HCT116 (cell line): Measurements from ENCODE around the gene NEK6. TPM values are rescaled to one million over a fixed set of nuclear protein-coding genes. Genes with fewer than 3 reads are reported as not detected.

Source experiments
- ATAC-seq: fragments of 200-7000 bp; cut with Tn5 transposase; 2 replicates; pipeline ENCODE4 v1.9.1; 2020; ENCODE audit warnings: mild to moderate bottlenecking, moderate library complexity
- BruUV-seq: library from RNA; stranded (reverse); fragments of 400-500 nt; replicated peaks from 2 replicates; lab custom pipeline; 2021; lab: Mats Ljungman, UMichigan
- CTCF ChIA-PET: fragments of 300-600 bp; sonication (Branson Sonifier 250); formaldehyde crosslinking; loops from one replicate; lab custom pipeline; 2021; ENCODE audit warnings: antibody characterized with exemption; lab: Charles Lee
- POLR2A ChIA-PET: fragments of 300-600, 350-600 bp; sonication (Branson Sonifier 250); formaldehyde crosslinking; loops from one replicate; lab custom pipeline; 2021; ENCODE audit warnings: antibody characterized with exemption; lab: Charles Lee
- RAD21 ChIA-PET, 2 experiments: fragments of 300-600 bp; sonication (Branson Sonifier 250); formaldehyde crosslinking; loops; one replicate each; lab custom pipeline; 2023; ENCODE audit warnings: low total read pairs in 2 of 2; ENCODE audit not compliant: uncharacterized antibody in 2 of 2, unreplicated experiment in 2 of 2, low non-redundant PET in 1 of 2; lab: Charles Lee
- DNase-seq: peaks from one replicate; pipeline ENCODE4 v3.0.0-alpha.2; 2010; ENCODE audit warnings: low read depth, low spot score
- H2AFZ ChIP-seq: fragments of 200-600 bp; shearing (Covaris generic), sonication (generic); 2 replicates; pipeline ENCODE4 v1.6.1; 2017; ENCODE audit warnings: low read depth, mixed run types, mixed read lengths, antibody characterized with exemption, low read length; ENCODE audit not compliant: poor library complexity, severe bottlenecking
- H3K27ac ChIP-seq: 2 replicates; pipeline ENCODE4 v1.5.1; 2012; ENCODE audit warnings: low read depth, low read length
- H3K27me3 ChIP-seq: fragments of 200-600 bp; sonication (generic); 2 replicates; pipeline ENCODE4 v1.6.1; 2016; ENCODE audit warnings: mixed run types, low read length, mixed read lengths; ENCODE audit not compliant: insufficient read depth
- H3K36me3 ChIP-seq, 2 experiments: fragments of 200-500 bp in 1 of 2; fragments of 200-600 bp in 1 of 2; sonication (Bioruptor generic) in 1 of 2; sonication (generic) in 1 of 2; 2 replicates each; pipeline versions ENCODE4 v1.5.1 to v1.6.1; 2014 to 2016; ENCODE audit warnings: low read length in 2 of 2, inconsistent platforms in 1 of 2, mixed read lengths in 1 of 2, mixed run types in 1 of 2; ENCODE audit not compliant: insufficient read depth in 2 of 2, control insufficient read depth in 1 of 2
- H3K4me1 ChIP-seq, 2 experiments: fragments of 200-600 bp in 1 of 2; sonication (generic) in 1 of 2; 2 replicates each; pipeline versions ENCODE4 v1.5.1 to v1.6.1; 2012 to 2017; ENCODE audit warnings: low read length in 2 of 2, inconsistent platforms in 1 of 2, mild to moderate bottlenecking in 1 of 2, mixed read lengths in 1 of 2, mixed run types in 1 of 2, moderate library complexity in 1 of 2; ENCODE audit not compliant: insufficient read depth in 2 of 2, control insufficient read depth in 1 of 2
- H3K4me2 ChIP-seq: fragments of 200-600 bp; sonication (generic); 2 replicates; pipeline ENCODE4 v1.6.1; 2017; ENCODE audit warnings: mixed run types, low read length, mixed read lengths
- H3K4me3 ChIP-seq, 2 experiments: fragments of 200-600 bp in 1 of 2; sonication (generic) in 1 of 2; replicated peaks in 1 of 2; 2 replicates each; pipeline ENCODE4 v1.5.1; 2011 to 2016; ENCODE audit warnings: low read length in 2 of 2, control low read depth in 1 of 2, low read depth in 1 of 2, mild to moderate bottlenecking in 1 of 2, mixed read lengths in 1 of 2, mixed run types in 1 of 2
- H3K79me2 ChIP-seq: fragments of 200-600 bp; sonication (generic); 2 replicates; pipeline ENCODE4 v1.6.1; 2017; ENCODE audit warnings: mild to moderate bottlenecking, mixed run types, low read length, moderate library complexity, mixed read lengths; ENCODE audit not compliant: insufficient read depth
- H3K9ac ChIP-seq: fragments of 200-600 bp; sonication (generic); 2 replicates; pipeline ENCODE4 v1.6.1; 2016; ENCODE audit warnings: low read length, mixed read lengths
- H3K9me2 ChIP-seq: fragments of 200-600 bp; sonication (generic), shearing (Covaris generic); 2 replicates; pipeline ENCODE4 v1.6.1; 2017; ENCODE audit warnings: mixed run types, mild to moderate bottlenecking, moderate library complexity; ENCODE audit not compliant: insufficient read depth
- H3K9me3 ChIP-seq, 2 experiments: fragments of 200-500 bp in 1 of 2; fragments of 200-600 bp in 1 of 2; sonication (Bioruptor generic) in 1 of 2; sonication (generic) in 1 of 2; 2 replicates each; pipeline ENCODE4 v1.6.1; 2014 to 2017; ENCODE audit warnings: low read length in 2 of 2, mixed read lengths in 2 of 2, inconsistent platforms in 1 of 2, low read depth in 1 of 2, mild to moderate bottlenecking in 1 of 2, mixed run types in 1 of 2, moderate library complexity in 1 of 2; ENCODE audit not compliant: control insufficient read depth in 1 of 2, insufficient read depth in 1 of 2
- H4K20me1 ChIP-seq: fragments of 200-600 bp; sonication (generic), shearing (Covaris generic); 2 replicates; pipeline ENCODE4 v1.6.1; 2017; ENCODE audit warnings: mixed run types, mild to moderate bottlenecking, moderate library complexity; ENCODE audit not compliant: insufficient read depth
- ATF3 ChIP-seq: IDR thresholded peaks from 2 replicates; pipeline ENCODE4 v1.6.1; 2012
- CTCF ChIP-seq, 3 experiments: fragments of 200-600 bp in 1 of 3; sonication (generic) in 1 of 3; IDR thresholded peaks in 2 of 3; conservative IDR thresholded peaks in 1 of 3; 2 replicates each; pipeline ENCODE4 v1.5.1; 2012 to 2017; ENCODE audit warnings: low read depth in 2 of 3, low read length in 2 of 3, antibody characterized with exemption in 1 of 3, borderline replicate concordance in 1 of 3, control low read depth in 1 of 3, mild to moderate bottlenecking in 1 of 3, mixed read lengths in 1 of 3, mixed run types in 1 of 3, moderate library complexity in 1 of 3; ENCODE audit not compliant: insufficient read depth in 1 of 3
- ELF1 ChIP-seq: IDR thresholded peaks from 2 replicates; pipeline ENCODE4 v1.6.1; 2012; ENCODE audit warnings: low read depth, borderline replicate concordance
- EZH2 ChIP-seq: fragments of 200-600 bp; sonication (generic); IDR thresholded peaks from 2 replicates; pipeline ENCODE4 v1.6.1; 2017; ENCODE audit warnings: antibody characterized with exemption, mixed run types
- FOSL1 ChIP-seq: IDR thresholded peaks from 2 replicates; pipeline ENCODE4 v1.6.1; 2012; ENCODE audit warnings: low read depth
- JUND ChIP-seq: IDR thresholded peaks from 2 replicates; pipeline ENCODE4 v1.6.1; 2012
- POLR2AphosphoS5 ChIP-seq: IDR thresholded peaks from 2 replicates; pipeline ENCODE4 v1.6.1; 2011; ENCODE audit warnings: mild to moderate bottlenecking, low read depth, low read length, moderate library complexity
- RAD21 ChIP-seq: IDR thresholded peaks from 2 replicates; pipeline ENCODE4 v1.6.1; 2012; ENCODE audit warnings: low read depth, mild to moderate bottlenecking
- REST ChIP-seq: IDR thresholded peaks from 2 replicates; pipeline ENCODE4 v1.6.1; 2012; ENCODE audit warnings: low read depth
- SIN3A ChIP-seq: IDR thresholded peaks from 2 replicates; pipeline ENCODE4 v1.6.1; 2012; ENCODE audit warnings: low read depth
- SP1 ChIP-seq: IDR thresholded peaks from 2 replicates; pipeline ENCODE4 v1.6.1; 2012; ENCODE audit warnings: low read depth
- SRF ChIP-seq: IDR thresholded peaks from 2 replicates; pipeline ENCODE4 v1.6.1; 2012; ENCODE audit warnings: low read depth
- TCF7L2 ChIP-seq: IDR thresholded peaks from 2 replicates; pipeline ENCODE4 v1.7.0; 2011; ENCODE audit warnings: borderline replicate concordance, inconsistent platforms; ENCODE audit not compliant: insufficient read depth, insufficient read length; ENCODE audit errors: extremely low read depth
- ZBTB33 ChIP-seq: IDR thresholded peaks from 2 replicates; pipeline ENCODE4 v1.6.1; 2011; ENCODE audit warnings: mild to moderate bottlenecking, low read length, moderate library complexity; ENCODE audit not compliant: insufficient replicate concordance; ENCODE audit errors: extremely low read depth
- ZFX ChIP-seq: fragments of 450-650 bp; IDR thresholded peaks from 2 replicates; pipeline ENCODE4 v1.6.1; 2017
- ZNF274 ChIP-seq: fragments of 200-500 bp; sonication (Bioruptor generic); IDR thresholded peaks from 2 replicates; pipeline ENCODE4 v1.6.1; 2014; ENCODE audit warnings: mild to moderate bottlenecking, low read depth, low read length, inconsistent platforms
- intact Hi-C: fragments of 100-400 bp; cut with micrococcal nuclease; formaldehyde crosslinking; loops from 2 replicates; pipeline ENCODE4 v1.10.0; 2022
- total RNA-seq: library from RNA; stranded (reverse); gene quantifications from one replicate; pipeline ENCODE4 v1.2.1, GENCODE V29; 2021; ENCODE audit not compliant: unreplicated experiment

NEK6 gene
- total RNA-seq, 1 experiment from 2014 or later = 40.8 TPM

- no peak for TF ChIP-seq REST
These were observed 39.8 kb upstream of the NEK6 start (continued) for GRCh38 chr9:124217836-124218437.

- DNase-seq = peak; percentile 36
- no peaks in the 10 kb centered on the region for H3K36me3 ChIP-seq
- H3K4me1 ChIP-seq = peaks cover 13 to 29% of the 10 kb centered on the region in 2 experiments
- H3K9ac ChIP-seq = 0 out of 2 replicates have a peak overlapping the region, but pooled peaks have one; percentile 14
- peak overlapping the region; percentile 46 for H2AFZ ChIP-seq
- no peak for TF ChIP-seq EZH2
- no peak for TF ChIP-seq ZNF274
- TF ChIP-seq RAD21 = no peak
- no peak for TF ChIP-seq SP1
- TF ChIP-seq ZFX = no peak
- TF ChIP-seq ATF3 = no peak
- TF ChIP-seq TCF7L2 = no peak
- no peak for TF ChIP-seq ELF1
- TF ChIP-seq SRF = no peak
- 0 out of 6 replicates have a peak, but pooled peaks of 2 of the 3 experiments have one; percentile 6 to 7 for TF ChIP-seq CTCF (IDR thresholded peaks at IDR 0.05 in 2 of 3, conservative IDR thresholded peaks at IDR 0.05 in 1 of 3; ENCODE audit: borderline replicate concordance in 1 of 3, insufficient read depth in 1 of 3, low read depth in 2 of 3, low read length in 2 of 3)
- no peak for TF ChIP-seq ZBTB33
- peak; percentile 72 for TF ChIP-seq FOSL1
- no peak for TF ChIP-seq SIN3A
- TF ChIP-seq POLR2AphosphoS5 = 0 out of 2 replicates have a peak, but pooled peaks have one; percentile 17
- TF ChIP-seq JUND = peak; percentile 70
- 0 out of 4 replicates have a peak overlapping the region, but pooled peaks of 1 of the 2 experiments have one; percentile 10 for H3K4me3 ChIP-seq
- peak overlapping the region; percentile 65 for H3K4me2 ChIP-seq
- no TSS peak for BruUV-seq
- no peaks in the 10 kb centered on the region for H3K9me2 ChIP-seq
- no peaks in the 10 kb centered on the region for H3K9me3 ChIP-seq
- no peaks in the 10 kb centered on the region for H3K79me2 ChIP-seq
- no peaks in the 10 kb centered on the region for H3K27me3 ChIP-seq
- intact Hi-C loops = no loop called here
- POLR2A ChIA-PET = no interaction called here
- peak; percentile 93 for ATAC-seq
- H4K20me1 ChIP-seq = no peaks in the 10 kb centered on the region
- H3K27ac ChIP-seq = no peak overlapping the region
- RAD21 ChIA-PET = no interaction called here
- CTCF ChIA-PET = no interaction called here
These were observed 39.2 kb upstream of the NEK6 start for GRCh38 chr9:124218438-124218982.
